HT1080 (cell line): Measurements from ENCODE around the gene HEG1. TPM values are rescaled to one million over a fixed set of nuclear protein-coding genes. Genes with fewer than 3 reads are reported as not detected.
A peak's percentile ranks its signal among the peaks of the same experiment; 100 is the strongest.

Source experiments
- DNase-seq: peaks from one replicate; pipeline ENCODE4 v3.0.0-alpha.2; 2015; ENCODE audit warnings: low read depth
- total RNA-seq: library from RNA; depleted of rRNA; stranded (reverse); fragments of >200 nt; shearing (Covaris generic); gene quantifications from 2 replicates; pipeline ENCODE4 v1.2.3, GENCODE V29; 2014

HEG1 gene
- total RNA-seq, 1 experiment from 2014 or later, result 40.7 TPM

GRCh38 chr3:124960105-124960504 lies 95.7 kb downstream of the HEG1 start:
- no peak for DNase-seq

- peak; percentile 77 for DNase-seq
Observed at GRCh38 chr3:124957951-124958350, 97.8 kb downstream of the HEG1 start.

GRCh38 chr3:124952282-124952855 lies 103.4 kb downstream of the HEG1 start:
- no peak for DNase-seq

- DNase-seq, result peak; percentile 52
Observed at GRCh38 chr3:124951511-124952281, 104.1 kb downstream of the HEG1 start.

- no peak for DNase-seq
Observed at GRCh38 chr3:124950026-124950425, 105.8 kb downstream of the HEG1 start.

- DNase-seq, result no peak
Observed at GRCh38 chr3:124942613-124943012, 113.2 kb downstream of the HEG1 start.

- no peak for DNase-seq
Observed at GRCh38 chr3:124941771-124942170, 114.0 kb downstream of the HEG1 start.

- no peak for DNase-seq
Observed at GRCh38 chr3:124939661-124940060, 116.1 kb downstream of the HEG1 start.

GRCh38 chr3:124938896-124939295 lies 116.9 kb downstream of the HEG1 start:
- DNase-seq, result no peak

- DNase-seq, result no peak
Observed at GRCh38 chr3:124937049-124937448, 118.7 kb downstream of the HEG1 start.

- DNase-seq, result no peak
Observed at GRCh38 chr3:124935794-124936542, 119.8 kb downstream of the HEG1 start.

GRCh38 chr3:124935264-124935663 lies 120.5 kb downstream of the HEG1 start:
- DNase-seq, result no peak

GRCh38 chr3:124934577-124934976 lies 121.2 kb downstream of the HEG1 start, which contains the start of gene MUC13:
Gene MUC13, minus strand, starts transcription at chr3:124934751. Its CDS starts 39 bp downstream, at chr3:124934712.
- no peak for DNase-seq

GRCh38 chr3:124928333-124929202 lies 127.2 kb downstream of the HEG1 start:
- DNase-seq, result peak; percentile 68

GRCh38 chr3:124927574-124928045 lies 128.2 kb downstream of the HEG1 start:
- DNase-seq, result no peak

- DNase-seq, result peak; percentile 34
Observed at GRCh38 chr3:124926426-124927101, 129.2 kb downstream of the HEG1 start.

- DNase-seq, result no peak
Observed at GRCh38 chr3:124924741-124925140, 131.1 kb downstream of the HEG1 start.

- DNase-seq, result no peak
Observed at GRCh38 chr3:124923833-124924232, 132.0 kb downstream of the HEG1 start.

GRCh38 chr3:124920718-124921117 lies 135.1 kb downstream of the HEG1 start:
- no peak for DNase-seq

GRCh38 chr3:124919756-124920155 lies 136.0 kb downstream of the HEG1 start:
- DNase-seq, result no peak

GRCh38 chr3:124918524-124918923 lies 137.3 kb downstream of the HEG1 start:
- no peak for DNase-seq
